Esophagus squamous epithelium (tissue), 4 donors: ENCODE data around the gene DNAH7.

Experiments
- CTCF ChIP-seq, 6 experiments: fragments of 450-650 bp in 4 of 6; fragments of 200-600 bp in 2 of 6; sonication (generic) in 2 of 6; IDR thresholded peaks; one replicate each; pipeline ENCODE4 v1.5.1; 2016 to 2019; ENCODE audit warnings: antibody characterized with exemption in 6 of 6, mild to moderate bottlenecking in 4 of 6, moderate library complexity in 4 of 6
- POLR2A ChIP-seq, 4 donors: fragments of 450-650 bp; IDR thresholded peaks; one replicate each; pipeline ENCODE4 v1.6.1; 2017; ENCODE audit warnings: antibody characterized with exemption in 4 of 4, mild to moderate bottlenecking in 4 of 4, moderate library complexity in 3 of 4

- TF ChIP-seq CTCF (IDR thresholded peaks at IDR 0.05): no peak
- no peak for TF ChIP-seq POLR2A (IDR thresholded peaks at IDR 0.05)
Measured at GRCh38 chr2:196000551-196000950, 68.1 kb downstream of the DNAH7 start.
